ENCODE results near the gene PHF12. TPM values are rescaled to one million over a fixed set of nuclear protein-coding genes. Genes with fewer than 3 reads are reported as not detected.

Gene PHF12
- total and polyA plus RNA-seq, 2 of the 4 experiments (the other 2 are of a cell fraction) = 24.4 to 25.6 TPM

- peak overlapping the region; percentile 99 for H2AFZ ChIP-seq (replicated peaks; ENCODE audit: low read length, poor library complexity)
- dilution Hi-C loops (cut with HindIII; ENCODE audit: low sequenced_read_pairs, unreplicated experiment) = no loop called here
- CTCF ChIA-PET = interaction anchor here (1.3 kb wide), 1 partner anchor 15 kb away, joined by 4 read pairs; no protein-coding TSS in a partner anchor
Observed at GRCh38 chr17:28950752-28951427, 428 bp downstream of the PHF12 start.

More at GRCh38 chr17:28950752-28951427, 428 bp downstream of the PHF12 start:
- peak overlapping the region; percentile 83 for H2BK5ac ChIP-seq (ENCODE audit: low read depth, low read length, poor library complexity, severe bottlenecking)
- peaks cover 3% of the 10 kb centered on the region; the same call in 1 of the 2 replicates for H3K4me1 ChIP-seq (ENCODE audit: control insufficient read depth, insufficient read depth, low read length)
- DNase-seq (no peak), ATAC-seq (ENCODE audit: low read depth) (no peak)
- peak overlapping the region; percentile 70 for H2BK120ac ChIP-seq (ENCODE audit: low read depth, low read length)
- peak overlapping the region; percentile 73 for H3K4me2 ChIP-seq (ENCODE audit: low read depth, low read length)
- peak overlapping the region; percentile 98 for H2AK9ac ChIP-seq (replicated peaks; ENCODE audit: low read depth, low read length, poor library complexity)
- H2BK15ac ChIP-seq (ENCODE audit: low read depth, low read length) = peak overlapping the region; percentile 9; the same call in 1 of the 3 replicates
- peak overlapping the region; percentile 97 for H3K23ac ChIP-seq (ENCODE audit: low read depth, low read length)
- in situ Hi-C loops (cut with MboI; ENCODE audit: low sequenced_read_pairs) = no loop called here
- POLR2A ChIA-PET (ENCODE audit: unreplicated experiment) = interaction anchor here (0.6 to 1.0 kb wide), 2 partner anchors 14 to 741 kb away, joined by 3 to 6 read pairs; no protein-coding TSS in a partner anchor
- intact Hi-C loops (cut with micrococcal nuclease) = no loop called here
- peak overlapping the region; percentile 91 for H3K27ac ChIP-seq (ENCODE audit: insufficient read depth, low read length)
- H3K56ac ChIP-seq (ENCODE audit: extremely low read depth, insufficient read depth, low read length) = peak overlapping the region; percentile 88
- H3K4ac ChIP-seq (ENCODE audit: low read depth, low read length) = peak overlapping the region; percentile 90
- H2BK20ac ChIP-seq (ENCODE audit: low read depth, low read length) = no peak overlapping the region
- H3K9me1 ChIP-seq (ENCODE audit: insufficient read depth, low read length) = peaks cover 12% of the 10 kb centered on the region
- no peaks in the 10 kb centered on the region for H3K27me3 ChIP-seq (ENCODE audit: control insufficient read depth, insufficient read depth, low read length)
- peak overlapping the region; percentile 90 for H3K9ac ChIP-seq (ENCODE audit: low read depth, low read length)
- peak overlapping the region; percentile 70 to 86; a peak in 3 of 4 replicates for H4K8ac ChIP-seq (ENCODE audit: low read depth in 2 of 2, low read length in 2 of 2)
- 0% methylated on average over 2 of the region's 51 CpGs; no CpG with 5 or more reads in 1 of the 2 experiments for WGBS, 2 experiments (ENCODE audit: extremely low coverage in 2 of 2, insufficient read length in 1 of 2)
- peaks cover 38% of the 10 kb centered on the region for H4K20me1 ChIP-seq (ENCODE audit: insufficient read depth, low read length)
- H4K5ac ChIP-seq (ENCODE audit: low read depth, low read length) = peak overlapping the region; percentile 51
- H3K9me3 ChIP-seq (ENCODE audit: control insufficient read depth, insufficient read depth, low read length) = no peaks in the 10 kb centered on the region
- peak overlapping the region; percentile 92 for H3K4me3 ChIP-seq (ENCODE audit: insufficient read depth, low read depth, low read length)
- peak overlapping the region; percentile 87 for H4K91ac ChIP-seq (ENCODE audit: insufficient read depth, low read depth, low read length)
- no TSS peak for BruUV-seq (replicated peaks)
- H2AK5ac ChIP-seq (ENCODE audit: low read depth, low read length) = peak overlapping the region; percentile 90
- H3K14ac ChIP-seq (replicated peaks; ENCODE audit: low read depth, low read length) = peak overlapping the region; percentile 94
- H3K18ac ChIP-seq (ENCODE audit: low read depth, low read length) = peak overlapping the region; percentile 14; the same call in 1 of the 2 replicates
- H3K36me3 ChIP-seq (ENCODE audit: control insufficient read depth, insufficient read depth, low read length) = no peaks in the 10 kb centered on the region
- peaks cover 0 to 30% of the 10 kb centered on the region in 2 experiments; a peak in 2 of 4 replicates for H3K79me1 ChIP-seq (ENCODE audit: low read depth in 1 of 2, low read length in 2 of 2)
- TF ChIP-seq FOS (IDR thresholded peaks at IDR 0.05; ENCODE audit: low read depth, low read length) (no peak), MAZ (IDR thresholded peaks at IDR 0.05; ENCODE audit: borderline replicate concordance, low read depth, low read length) (0 out of 2 replicates have a peak, but pooled peaks have one; percentile 6), NFE2L2 (IDR thresholded peaks at IDR 0.05; ENCODE audit: low read depth, low read length) (no peak), ELK1 (IDR thresholded peaks at IDR 0.05; ENCODE audit: borderline replicate concordance, low read depth, low read length) (no peak)
